ENCODE data around the gene EML3. TPM values are rescaled to one million over a fixed set of nuclear protein-coding genes. Genes with fewer than 3 reads are reported as not detected.

Gene EML3
- total and polyA plus RNA-seq, 2 of the 13 experiments (the other 11 are each of a cell fraction or from before 2014, with no cell fraction given): 10.6 to 12.3 TPM

GRCh38 chr11:62593434-62594044, 19.0 kb downstream of the EML3 start (continued):
- TF ChIP-seq SMAD1 (CRISPR knock-in tag; IDR thresholded peaks at IDR 0.05; ENCODE audit: borderline replicate concordance, low read depth) (no peak), ZNF24 (IDR thresholded peaks at IDR 0.05) (no peak), EEA1 (CRISPR knock-in tag; IDR thresholded peaks at IDR 0.05; ENCODE audit: borderline replicate concordance) (no peak), CEBPB (IDR thresholded peaks at IDR 0.05; ENCODE audit: borderline replicate concordance, low read depth, low read length) (no peak), MXI1 (IDR thresholded peaks at IDR 0.05; ENCODE audit: borderline replicate concordance, low read depth, low read length) (0 out of 3 replicates have a peak, but pooled peaks have one; percentile 26), MED1 (CRISPR knock-in tag; IDR thresholded peaks at IDR 0.05) (no peak), SUZ12 (IDR thresholded peaks at IDR 0.05; ENCODE audit: low read depth, low read length) (no peak), NAIF1 (CRISPR knock-in tag; IDR thresholded peaks at IDR 0.05; ENCODE audit: borderline replicate concordance) (no peak), RXRA (CRISPR knock-in tag; IDR thresholded peaks at IDR 0.05) (no peak), PRDM10 (CRISPR knock-in tag; IDR thresholded peaks at IDR 0.05; ENCODE audit: low read depth) (no peak), CC2D1A (CRISPR knock-in tag; IDR thresholded peaks at IDR 0.05) (no peak), RFX5 (IDR thresholded peaks at IDR 0.05; ENCODE audit: low read depth, low read length) (no peak), FOSL1 (CRISPR knock-in tag; IDR thresholded peaks at IDR 0.05; ENCODE audit: borderline replicate concordance) (no peak), ZNF292 (CRISPR knock-in tag; IDR thresholded peaks at IDR 0.05; ENCODE audit: borderline replicate concordance, low read depth) (no peak), ASH2L (IDR thresholded peaks at IDR 0.05; ENCODE audit: insufficient read length, low read depth, low read length) (no peak), ZFP82 (CRISPR knock-in tag; IDR thresholded peaks at IDR 0.05; ENCODE audit: borderline replicate concordance) (no peak), SIX1 (CRISPR knock-in tag; IDR thresholded peaks at IDR 0.05; ENCODE audit: borderline replicate concordance) (no peak), POLR2G (IDR thresholded peaks at IDR 0.05; ENCODE audit: low read depth, low read length) (peak; percentile 13; the same call in 1 of the 2 replicates), NR2C2 (CRISPR knock-in tag; IDR thresholded peaks at IDR 0.05; ENCODE audit: borderline replicate concordance) (no peak), ZFP90 (CRISPR knock-in tag; IDR thresholded peaks at IDR 0.05; ENCODE audit: borderline replicate concordance) (no peak), NFE2L1 (CRISPR knock-in tag; IDR thresholded peaks at IDR 0.05; ENCODE audit: borderline replicate concordance) (no peak), ZMYM3 (CRISPR knock-in tag; IDR thresholded peaks at IDR 0.05) (no peak), HNRNPUL1 (IDR thresholded peaks at IDR 0.05; ENCODE audit: low read depth, low read length) (no peak), ZNF691 (CRISPR knock-in tag; IDR thresholded peaks at IDR 0.05; ENCODE audit: borderline replicate concordance, low read depth) (no peak), SPEN (CRISPR knock-in tag; IDR thresholded peaks at IDR 0.05; ENCODE audit: low read depth) (no peak), ZNF850 (CRISPR knock-in tag; conservative IDR thresholded peaks at IDR 0.05) (no peak)

Data from HepG2 (cell line).